Measurements from ENCODE around the gene TSPAN18.

DNA sequence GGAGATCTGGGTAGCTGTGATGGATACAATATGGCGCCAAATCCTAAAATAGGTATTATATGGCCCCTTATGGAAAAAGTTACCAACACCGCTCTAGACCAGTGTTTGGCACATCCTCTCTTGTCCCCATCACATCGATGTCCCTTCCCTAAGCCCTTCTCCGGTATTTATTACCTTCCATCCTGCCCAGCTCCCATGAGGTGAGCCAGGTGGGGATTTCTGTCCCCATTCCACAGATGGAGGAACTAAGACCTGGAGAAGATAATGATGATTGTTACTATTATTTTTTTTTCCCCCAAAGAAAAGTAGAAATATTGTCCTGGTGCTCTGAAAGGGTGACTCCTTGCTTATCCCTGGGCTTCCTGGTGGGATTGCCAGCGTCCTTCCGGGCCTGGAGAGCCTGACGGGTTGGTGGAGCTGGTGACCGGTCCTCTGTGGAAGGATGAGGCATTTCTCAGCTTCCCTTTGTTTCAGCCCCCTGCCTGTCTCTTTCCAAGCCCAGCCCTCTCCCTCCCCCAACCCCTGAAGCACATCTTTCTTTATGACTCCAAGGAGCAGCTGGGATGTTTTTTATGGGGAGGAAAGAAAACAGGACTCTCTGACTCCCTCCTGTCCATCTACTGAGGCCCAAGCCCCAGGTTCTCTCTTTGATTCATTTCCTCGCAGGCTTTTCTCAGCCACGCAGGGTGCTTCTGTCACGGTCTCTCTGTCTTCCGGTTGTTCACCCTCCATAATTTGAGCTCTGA lies 158.5 kb downstream of the TSPAN18 start:
- TF ChIP-seq, protein P1, sequence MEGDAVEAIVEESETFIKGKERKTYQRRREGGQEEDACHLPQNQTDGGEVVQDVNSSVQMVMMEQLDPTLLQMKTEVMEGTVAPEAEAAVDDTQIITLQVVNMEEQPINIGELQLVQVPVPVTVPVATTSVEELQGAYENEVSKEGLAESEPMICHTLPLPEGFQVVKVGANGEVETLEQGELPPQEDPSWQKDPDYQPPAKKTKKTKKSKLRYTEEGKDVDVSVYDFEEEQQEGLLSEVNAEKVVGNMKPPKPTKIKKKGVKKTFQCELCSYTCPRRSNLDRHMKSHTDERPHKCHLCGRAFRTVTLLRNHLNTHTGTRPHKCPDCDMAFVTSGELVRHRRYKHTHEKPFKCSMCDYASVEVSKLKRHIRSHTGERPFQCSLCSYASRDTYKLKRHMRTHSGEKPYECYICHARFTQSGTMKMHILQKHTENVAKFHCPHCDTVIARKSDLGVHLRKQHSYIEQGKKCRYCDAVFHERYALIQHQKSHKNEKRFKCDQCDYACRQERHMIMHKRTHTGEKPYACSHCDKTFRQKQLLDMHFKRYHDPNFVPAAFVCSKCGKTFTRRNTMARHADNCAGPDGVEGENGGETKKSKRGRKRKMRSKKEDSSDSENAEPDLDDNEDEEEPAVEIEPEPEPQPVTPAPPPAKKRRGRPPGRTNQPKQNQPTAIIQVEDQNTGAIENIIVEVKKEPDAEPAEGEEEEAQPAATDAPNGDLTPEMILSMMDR (IDR thresholded peaks at IDR 0.05) = no peak
- TF ChIP-seq POLR2A (IDR thresholded peaks at IDR 0.05) = no peak
- TF ChIP-seq POLR2AphosphoS5 (IDR thresholded peaks at IDR 0.05) = no peak

Data from transverse colon (tissue), 4 donors.